Karpas-422 (cell line): ENCODE data around the gene IL21. TPM values are rescaled to one million over a fixed set of nuclear protein-coding genes. Genes with fewer than 3 reads are reported as not detected.
"Not testable (repeated sequence)": the region's sequence is repeated elsewhere in the genome, so short reads cannot be mapped to it uniquely, and the experiment has no call there.

Source experiments
- DNase-seq: peaks from one replicate; pipeline ENCODE4 v3.0.0-alpha.2; 2015
- H2AFZ ChIP-seq: fragments of 200-600 bp; sonication (generic); 2 replicates; pipeline ENCODE4 v1.6.1; 2014; ENCODE audit warnings: antibody characterized with exemption, low read length, mixed read lengths
- H3K27ac ChIP-seq: fragments of 200-600 bp; sonication (generic); 2 replicates; pipeline ENCODE4 v1.5.1; 2014; ENCODE audit warnings: mild to moderate bottlenecking, low read length, moderate library complexity
- H3K27me3 ChIP-seq: fragments of 200-600 bp; sonication (generic); 2 replicates; pipeline ENCODE4 v1.6.1; 2014; ENCODE audit warnings: low read length, mixed read lengths
- H3K36me3 ChIP-seq: fragments of 200-600 bp; sonication (generic); 2 replicates; pipeline ENCODE4 v1.6.1; 2014; ENCODE audit warnings: low read length, mixed read lengths; ENCODE audit not compliant: insufficient read depth
- H3K4me1 ChIP-seq: fragments of 200-600 bp; sonication (generic); 2 replicates; pipeline ENCODE4 v1.6.1; 2014; ENCODE audit warnings: mild to moderate bottlenecking, low read length, mixed read lengths
- H3K4me2 ChIP-seq: fragments of 200-600 bp; sonication (generic); 2 replicates; pipeline ENCODE4 v1.6.1; 2014; ENCODE audit warnings: low read length, low read depth, mild to moderate bottlenecking; ENCODE audit not compliant: poor library complexity, severe bottlenecking
- H3K4me3 ChIP-seq: fragments of 200-600 bp; sonication (generic); 2 replicates; pipeline ENCODE4 v1.5.1; 2014; ENCODE audit warnings: mild to moderate bottlenecking, antibody characterized with exemption, low read length, mixed read lengths
- H3K79me2 ChIP-seq: fragments of 200-600 bp; sonication (generic); 2 replicates; pipeline ENCODE4 v1.6.1; 2014; ENCODE audit warnings: mild to moderate bottlenecking, low read length, mixed read lengths
- H3K9ac ChIP-seq: fragments of 200-600 bp; sonication (generic); 2 replicates; pipeline ENCODE4 v1.6.0; 2014; ENCODE audit warnings: low read length
- H3K9me2 ChIP-seq: fragments of 200-600 bp; sonication (generic), shearing (Covaris generic); replicated peaks from 2 replicates; pipeline ENCODE4 v1.6.0; 2014; ENCODE audit warnings: mild to moderate bottlenecking, low read length, moderate library complexity; ENCODE audit not compliant: insufficient read depth
- H3K9me3 ChIP-seq: fragments of 300-700, 200-600 bp; sonication (generic); 2 replicates; pipeline ENCODE4 v1.6.1; 2014; ENCODE audit warnings: low read length, mixed read lengths
- H4K20me1 ChIP-seq: fragments of 200-600 bp; sonication (generic); 2 replicates; pipeline ENCODE4 v1.6.1; 2014; ENCODE audit warnings: mild to moderate bottlenecking, antibody characterized with exemption, low read length, low read depth; ENCODE audit not compliant: insufficient read depth
- total RNA-seq: library from RNA; depleted of rRNA; stranded (reverse); fragments of >200 nt; shearing (Covaris generic); gene quantifications from 2 replicates; pipeline ENCODE4 v1.2.3, GENCODE V29; 2014; ENCODE audit warnings: low replicate concordance

Gene IL21
- total RNA-seq, 1 experiment from 2014 or later, result not detected

DNA sequence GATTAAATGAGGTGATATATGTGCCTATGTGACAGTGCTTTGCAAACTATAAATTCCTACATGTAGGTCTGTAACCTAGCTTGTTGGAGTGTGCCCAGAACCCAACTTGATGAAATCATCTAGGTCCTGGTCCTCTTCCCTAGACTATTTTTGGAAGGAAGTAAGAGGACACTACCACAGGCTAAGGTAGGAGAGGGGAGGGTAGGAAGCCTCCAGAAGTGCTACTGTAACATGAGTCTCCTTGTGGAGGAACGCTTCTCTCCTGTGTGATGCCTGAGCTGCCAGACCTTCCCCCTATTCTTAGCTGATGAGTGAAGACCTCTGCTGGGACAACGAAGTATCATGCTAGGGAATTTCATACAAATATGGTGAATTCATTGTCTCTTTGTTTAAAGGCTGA is 41.8 kb upstream of the IL21 start:
- Histone ChIP-seq H3K27ac (no peak overlapping the region), H3K79me2 (no peaks in the 10 kb centered on the region), H3K4me3 (no peak overlapping the region), H3K27me3 (no peaks in the 10 kb centered on the region), H3K9me3 (no peaks in the 10 kb centered on the region), H2AFZ (no peak overlapping the region), H3K9ac (no peak overlapping the region), H3K4me1 (no peaks in the 10 kb centered on the region), H3K36me3 (no peaks in the 10 kb centered on the region), H3K4me2 (no peak overlapping the region), H3K9me2 (no peaks in the 10 kb centered on the region), H4K20me1 (no peaks in the 10 kb centered on the region)
- DNase-seq, result no peak

DNA sequence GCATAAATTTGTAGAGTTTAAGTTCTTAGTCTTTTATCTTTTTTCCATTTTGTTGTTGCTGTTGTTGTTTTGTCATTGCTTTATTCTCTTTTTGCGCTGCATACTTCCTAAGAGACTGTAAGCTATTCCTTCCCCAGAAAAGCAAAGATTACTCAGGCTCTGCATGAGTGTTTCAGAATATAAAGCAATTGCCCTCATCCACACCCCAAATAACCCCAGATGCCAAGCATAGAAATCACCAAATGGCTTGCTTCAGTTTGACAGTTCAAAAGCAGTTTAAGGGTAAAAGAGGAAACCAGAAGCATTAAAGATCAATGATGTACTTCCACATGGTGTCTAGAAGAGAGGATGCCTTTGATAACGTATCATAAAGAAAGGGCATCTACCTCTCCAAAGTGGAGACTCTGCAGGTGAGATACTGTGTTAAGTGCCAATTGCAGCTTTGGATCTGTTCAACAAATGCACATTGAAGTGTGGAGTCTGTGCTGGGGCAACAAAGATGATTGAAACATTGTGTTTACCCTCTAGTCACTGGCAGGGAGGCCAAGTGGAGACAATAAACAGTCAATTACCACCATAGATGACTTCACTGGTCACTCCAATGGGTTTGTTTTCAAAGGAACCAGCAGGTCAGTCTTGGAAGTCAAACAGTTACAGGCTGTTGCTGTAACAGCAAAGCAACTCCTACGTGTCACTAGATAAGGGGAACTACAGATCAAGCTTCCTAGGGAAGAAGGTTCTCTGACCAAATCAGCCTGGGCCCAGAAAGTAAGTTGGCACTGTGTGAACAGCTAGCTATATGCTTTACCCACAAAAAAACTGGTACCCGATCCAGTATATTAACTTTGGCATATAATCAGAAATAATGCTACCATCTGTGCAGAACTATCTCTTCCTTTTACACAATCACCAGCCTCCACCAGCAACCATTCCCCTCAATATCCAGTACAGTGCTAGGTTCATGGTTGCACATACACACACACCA is 40.6 kb upstream of the IL21 start:
- Histone ChIP-seq H3K9me2 (no peaks in the 10 kb centered on the region), H3K36me3 (no peaks in the 10 kb centered on the region), H4K20me1 (no peaks in the 10 kb centered on the region), H3K4me1 (no peaks in the 10 kb centered on the region), H3K27me3 (0 out of 2 replicates have a peak, but pooled peaks cover 3% of the 10 kb centered on the region), H3K27ac (no peak overlapping the region), H3K79me2 (no peaks in the 10 kb centered on the region), H3K4me2 (no peak overlapping the region), H2AFZ (peak overlapping the region; percentile 11; the same call in 1 of the 2 replicates), H3K4me3 (no peak overlapping the region), H3K9me3 (no peaks in the 10 kb centered on the region), H3K9ac (no peak overlapping the region)
- DNase-seq, result no peak

DNA sequence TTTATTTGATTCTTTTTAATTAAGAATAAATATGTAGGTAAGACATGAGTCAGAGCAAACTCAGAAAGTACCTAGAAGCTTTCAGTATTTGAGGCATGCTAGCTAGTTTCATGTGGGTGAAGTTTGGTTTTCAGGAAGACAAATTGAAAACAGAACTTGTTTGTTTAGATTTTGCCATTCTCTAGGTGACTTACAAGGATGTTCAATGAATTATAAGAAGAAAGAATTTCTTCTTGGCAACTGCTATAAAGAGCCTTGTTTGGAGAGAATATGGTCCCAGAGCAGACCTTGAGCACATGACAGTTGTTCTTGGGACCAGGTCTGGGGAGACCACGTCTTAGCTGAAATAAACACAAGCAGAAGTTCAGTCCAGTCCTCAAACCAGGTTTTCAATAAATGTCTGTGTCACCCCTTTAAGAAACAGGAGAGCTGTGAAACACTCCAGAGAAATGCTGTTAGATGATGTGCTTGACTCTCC is 38.0 kb upstream of the IL21 start:
- Histone ChIP-seq H3K9ac (no peak overlapping the region), H4K20me1 (no peaks in the 10 kb centered on the region), H3K36me3 (no peaks in the 10 kb centered on the region), H3K79me2 (no peaks in the 10 kb centered on the region), H3K9me2 (no peaks in the 10 kb centered on the region), H3K4me2 (no peak overlapping the region), H3K4me1 (no peaks in the 10 kb centered on the region), H3K27me3 (0 out of 2 replicates have a peak, but pooled peaks cover 3% of the 10 kb centered on the region), H3K4me3 (no peak overlapping the region), H2AFZ (no peak overlapping the region), H3K9me3 (no peaks in the 10 kb centered on the region), H3K27ac (no peak overlapping the region)
- DNase-seq, result no peak

DNA sequence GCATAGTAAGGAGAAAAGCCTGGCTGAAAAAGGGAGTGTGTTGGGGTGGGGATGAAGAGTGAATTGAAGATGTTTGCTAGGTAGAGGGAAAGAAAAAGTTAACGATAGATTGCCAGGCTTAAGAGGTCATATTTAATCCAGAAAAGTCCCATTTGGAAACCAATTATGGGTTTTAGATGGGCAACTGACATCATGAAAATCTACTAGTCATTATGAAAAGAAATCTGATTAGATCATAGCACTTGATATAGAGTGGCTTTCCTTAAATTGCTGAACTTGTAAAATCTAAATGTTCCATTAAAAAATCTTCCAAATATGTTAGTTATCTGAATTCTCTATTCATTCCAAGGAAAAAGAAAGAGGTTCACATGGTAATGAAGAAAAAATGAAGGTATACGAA is 37.5 kb upstream of the IL21 start:
- Histone ChIP-seq H3K36me3 (no peaks in the 10 kb centered on the region), H4K20me1 (no peaks in the 10 kb centered on the region), H3K4me3 (no peak overlapping the region), H3K27me3 (0 out of 2 replicates have a peak, but pooled peaks cover 3% of the 10 kb centered on the region), H2AFZ (no peak overlapping the region), H3K4me1 (no peaks in the 10 kb centered on the region), H3K79me2 (no peaks in the 10 kb centered on the region), H3K27ac (no peak overlapping the region), H3K9ac (no peak overlapping the region), H3K9me3 (no peaks in the 10 kb centered on the region), H3K4me2 (no peak overlapping the region), H3K9me2 (no peaks in the 10 kb centered on the region)
- DNase-seq, result no peak

DNA sequence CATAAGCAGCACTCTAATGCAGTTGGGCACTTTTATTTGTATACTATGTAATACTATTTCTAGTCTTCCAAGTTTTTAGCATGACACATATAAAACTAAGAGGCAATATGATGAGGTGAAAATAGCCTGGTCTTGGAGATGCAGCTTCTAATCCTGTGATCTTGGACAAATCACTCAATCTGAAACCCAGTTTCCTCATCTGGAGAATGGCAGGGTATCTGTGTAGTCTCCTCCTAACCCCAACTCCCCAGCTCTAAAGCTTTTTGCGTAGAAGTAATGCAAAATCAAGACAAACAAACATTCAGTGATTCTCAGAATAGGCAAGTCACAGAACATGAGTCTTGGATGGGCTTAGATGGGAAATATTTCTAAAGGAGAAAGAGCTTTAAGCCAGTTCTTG is 36.7 kb upstream of the IL21 start:
- Histone ChIP-seq H3K9me2 (no peaks in the 10 kb centered on the region), H3K9me3 (no peaks in the 10 kb centered on the region), H3K4me2 (no peak overlapping the region), H2AFZ (no peak overlapping the region), H3K9ac (no peak overlapping the region), H3K79me2 (no peaks in the 10 kb centered on the region), H3K27ac (no peak overlapping the region), H3K36me3 (no peaks in the 10 kb centered on the region), H3K4me1 (no peaks in the 10 kb centered on the region), H3K27me3 (0 out of 2 replicates have a peak, but pooled peaks cover 3% of the 10 kb centered on the region), H3K4me3 (no peak overlapping the region), H4K20me1 (no peaks in the 10 kb centered on the region)
- no peak for DNase-seq

DNA sequence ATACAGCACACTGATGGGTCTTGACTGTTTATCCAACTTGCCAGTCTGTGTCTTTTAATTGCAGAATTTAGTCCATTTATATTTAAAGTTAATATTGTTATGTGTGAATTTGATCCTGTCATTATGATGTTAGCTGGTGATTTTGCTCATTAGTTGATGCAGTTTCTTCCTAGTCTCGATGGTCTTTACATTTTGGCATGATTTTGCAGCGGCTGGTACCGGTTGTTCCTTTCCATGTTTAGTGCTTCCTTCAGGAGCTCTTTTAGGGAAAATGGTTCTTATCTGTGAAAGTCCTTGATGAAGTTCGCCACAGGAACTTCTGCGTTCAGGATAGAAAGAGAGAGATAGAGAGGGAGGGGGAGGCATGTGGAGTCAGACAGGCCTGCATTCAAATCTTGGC is 35.7 kb upstream of the IL21 start:
- not testable (repeated sequence) for H3K9me2 ChIP-seq, H3K27ac ChIP-seq, H3K4me1 ChIP-seq, H3K79me2 ChIP-seq, H3K4me3 ChIP-seq, H3K9ac ChIP-seq, DNase-seq, H2AFZ ChIP-seq, H3K4me2 ChIP-seq, H3K9me3 ChIP-seq, H3K27me3 ChIP-seq, H3K36me3 ChIP-seq, H4K20me1 ChIP-seq

DNA sequence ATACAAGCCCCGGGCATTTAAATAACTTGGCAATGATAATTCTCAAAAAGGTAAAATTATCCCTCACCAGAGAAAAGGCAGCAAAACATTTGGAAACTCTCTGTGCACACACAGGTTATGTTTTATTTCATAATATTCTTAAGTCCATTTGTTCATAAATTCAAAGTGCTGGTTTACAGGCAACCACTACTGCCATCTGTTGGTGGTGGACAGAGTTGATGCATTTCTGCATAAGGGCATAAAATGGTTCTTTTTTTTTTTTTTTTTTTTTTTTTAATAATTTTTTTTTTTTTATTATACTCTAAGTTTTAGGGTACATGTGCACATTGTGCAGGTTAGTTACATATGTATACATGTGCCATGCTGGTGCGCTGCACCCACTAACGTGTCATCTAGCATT is 31.5 kb upstream of the IL21 start:
- H3K9me2 ChIP-seq, result no peaks in the 10 kb centered on the region
- H3K4me2 ChIP-seq, result no peak overlapping the region
- no peaks in the 10 kb centered on the region for H3K36me3 ChIP-seq
- 0 out of 2 replicates have a peak, but pooled peaks cover 3% of the 10 kb centered on the region for H3K27me3 ChIP-seq
- H3K4me1 ChIP-seq, result no peaks in the 10 kb centered on the region
- H3K79me2 ChIP-seq, result no peaks in the 10 kb centered on the region
- no peak overlapping the region for H2AFZ ChIP-seq
- H3K27ac ChIP-seq, result no peak overlapping the region
- H3K4me3 ChIP-seq, result no peak overlapping the region
- no peaks in the 10 kb centered on the region for H3K9me3 ChIP-seq
- H4K20me1 ChIP-seq, result no peaks in the 10 kb centered on the region
- no peak overlapping the region for H3K9ac ChIP-seq
- peak; percentile 85 for DNase-seq

DNA sequence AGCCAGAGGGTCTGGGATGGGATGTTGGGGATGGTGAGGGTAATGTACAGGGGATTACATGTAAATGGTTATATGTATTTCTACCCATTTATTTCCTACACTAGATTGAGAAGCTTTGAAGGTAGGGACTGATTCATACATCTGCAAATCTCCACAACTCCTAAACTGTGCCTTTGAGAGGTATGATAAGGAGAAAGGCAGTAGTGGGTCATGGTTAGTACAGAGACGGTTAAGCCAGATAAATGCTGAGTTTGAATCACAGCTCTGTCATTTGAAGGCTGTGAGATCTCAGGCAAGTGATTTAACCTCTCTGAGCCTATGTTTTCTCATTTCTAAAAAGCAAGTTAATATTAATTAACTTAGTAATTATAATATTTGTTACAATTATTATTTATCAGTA is 29.3 kb upstream of the IL21 start:
- Histone ChIP-seq H3K36me3 (no peaks in the 10 kb centered on the region), H3K27me3 (no peaks in the 10 kb centered on the region), H3K27ac (no peak overlapping the region), H2AFZ (no peak overlapping the region), H3K4me1 (no peaks in the 10 kb centered on the region), H3K4me3 (no peak overlapping the region), H4K20me1 (no peaks in the 10 kb centered on the region), H3K9me3 (no peaks in the 10 kb centered on the region), H3K4me2 (no peak overlapping the region), H3K9ac (no peak overlapping the region), H3K79me2 (no peaks in the 10 kb centered on the region), H3K9me2 (no peaks in the 10 kb centered on the region)
- DNase-seq, result no peak
